CD4-positive, alpha-beta T cell treated with Interleukin-2 at 100 ng/mL for 4 hours (primary cell): ENCODE measurements around the gene ETS1.
"Not testable (repeated sequence)": the region's sequence is repeated elsewhere in the genome, so short reads cannot be mapped to it uniquely, and the experiment has no call there.

Experiments
- DNase-seq: peaks from one replicate; pipeline ENCODE4 v3.0.0-alpha.2; 2020; ENCODE audit warnings: low spot score

The ETS1 gene

DNA sequence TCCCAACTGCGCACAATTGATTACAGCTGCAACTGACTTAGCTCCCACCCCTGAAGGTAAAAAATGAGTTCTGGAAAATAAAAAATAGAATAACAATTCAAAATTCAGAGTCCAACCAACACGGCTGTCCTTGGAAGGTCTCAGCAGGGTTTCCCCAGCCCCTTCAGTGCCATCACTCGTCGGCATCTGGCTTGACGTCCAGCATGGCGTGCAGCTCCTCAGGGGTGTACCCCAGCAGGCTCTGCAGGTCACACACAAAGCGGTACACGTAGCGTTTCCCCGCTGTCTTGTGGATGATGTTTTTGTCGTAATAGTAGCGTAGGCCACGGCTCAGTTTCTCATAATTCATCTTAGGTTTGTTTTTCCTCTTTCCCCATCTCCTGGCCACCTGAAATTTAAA, 125.2 kb downstream of the ETS1 start:
- no peak for DNase-seq

DNA sequence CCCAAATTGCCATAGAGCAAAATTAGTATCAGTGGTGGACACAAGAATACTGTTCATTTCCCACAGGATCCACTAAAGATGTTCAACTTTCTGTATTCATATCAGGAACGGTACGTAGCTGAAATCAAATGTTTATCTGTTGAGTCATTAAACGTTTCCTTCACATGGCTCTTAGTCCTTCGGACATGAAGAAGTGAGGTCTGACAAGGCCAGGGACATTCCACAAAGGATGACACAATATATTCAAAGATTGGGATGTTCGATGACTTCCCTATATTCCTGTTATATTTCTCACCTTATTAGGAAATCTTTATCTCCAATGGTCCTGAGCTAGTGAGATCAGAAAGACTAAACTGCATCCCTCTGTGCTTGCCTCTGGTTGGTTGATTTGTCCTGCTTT, 129.0 kb downstream of the ETS1 start:
- DNase-seq, result no peak

DNA sequence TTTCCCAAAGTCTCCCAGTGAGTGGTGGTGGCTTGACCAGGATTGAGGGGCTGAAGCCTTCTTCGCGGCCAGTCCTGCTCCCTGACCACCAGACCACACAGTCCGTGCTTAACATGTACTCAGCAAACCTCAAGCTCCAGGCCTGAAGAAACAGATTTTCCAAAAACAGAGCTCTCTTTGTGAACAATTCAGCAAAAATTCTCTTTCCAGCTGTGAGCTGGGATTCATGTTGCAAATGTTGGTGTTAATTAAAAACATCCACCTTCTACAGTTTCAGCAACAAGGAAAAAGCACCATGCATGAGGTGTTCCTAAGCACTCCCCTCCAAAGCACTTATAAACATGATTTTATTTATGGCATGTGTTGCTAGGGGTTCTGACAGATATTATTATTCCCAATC, 129.5 kb downstream of the ETS1 start:
- DNase-seq, result no peak

DNA sequence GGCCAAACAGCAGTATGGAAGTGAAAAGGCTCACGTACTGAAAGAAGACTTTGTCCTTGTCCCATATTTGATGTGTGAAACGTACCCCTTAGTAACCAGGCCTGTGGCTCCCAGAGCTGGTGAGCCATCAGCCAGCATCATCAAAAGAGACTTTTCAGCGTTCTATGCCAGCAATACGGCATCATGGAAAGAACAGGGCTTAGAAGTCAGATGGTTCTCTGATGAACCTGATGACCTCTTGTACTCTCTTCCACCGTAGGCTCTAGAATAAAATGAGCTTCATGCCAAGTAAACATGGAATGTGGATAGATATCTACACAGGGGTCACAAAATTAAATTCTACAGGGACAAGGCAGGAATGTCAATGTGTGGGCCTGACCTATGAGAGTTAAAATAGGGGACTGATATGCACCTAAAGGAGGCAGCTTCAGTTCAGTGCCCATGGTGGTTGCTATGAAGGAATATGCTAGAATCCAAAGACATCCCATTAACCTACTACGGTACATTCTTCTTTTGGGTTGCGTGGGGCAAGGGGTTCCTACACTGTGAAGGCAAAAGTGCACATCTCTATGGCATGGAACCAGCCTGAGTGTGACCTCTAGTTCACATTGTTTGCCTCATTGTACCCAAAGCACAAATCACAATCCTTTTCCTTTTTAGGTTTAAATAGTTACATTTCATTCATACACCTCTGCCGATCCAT, 130.6 kb downstream of the ETS1 start:
- no peak for DNase-seq

DNA sequence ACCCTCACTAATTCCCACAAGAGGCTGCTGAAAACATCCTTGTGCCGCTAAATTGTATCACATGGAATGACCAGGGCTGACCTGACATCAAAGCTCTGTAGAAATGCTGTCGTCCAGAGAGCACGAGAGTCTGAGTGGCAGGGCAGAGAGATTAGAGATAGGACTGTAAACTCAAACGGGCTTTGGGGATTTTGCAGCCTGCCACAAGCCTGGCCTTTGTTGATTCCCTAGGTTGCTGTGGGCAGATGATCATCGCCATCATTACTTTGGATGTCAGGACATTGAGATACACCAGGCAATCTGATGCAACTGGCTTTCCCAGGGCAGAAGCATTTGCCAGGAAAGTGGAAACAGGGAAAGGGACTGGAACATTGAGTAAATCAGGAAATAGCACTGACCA, 131.6 kb downstream of the ETS1 start:
- DNase-seq, result no peak

DNA sequence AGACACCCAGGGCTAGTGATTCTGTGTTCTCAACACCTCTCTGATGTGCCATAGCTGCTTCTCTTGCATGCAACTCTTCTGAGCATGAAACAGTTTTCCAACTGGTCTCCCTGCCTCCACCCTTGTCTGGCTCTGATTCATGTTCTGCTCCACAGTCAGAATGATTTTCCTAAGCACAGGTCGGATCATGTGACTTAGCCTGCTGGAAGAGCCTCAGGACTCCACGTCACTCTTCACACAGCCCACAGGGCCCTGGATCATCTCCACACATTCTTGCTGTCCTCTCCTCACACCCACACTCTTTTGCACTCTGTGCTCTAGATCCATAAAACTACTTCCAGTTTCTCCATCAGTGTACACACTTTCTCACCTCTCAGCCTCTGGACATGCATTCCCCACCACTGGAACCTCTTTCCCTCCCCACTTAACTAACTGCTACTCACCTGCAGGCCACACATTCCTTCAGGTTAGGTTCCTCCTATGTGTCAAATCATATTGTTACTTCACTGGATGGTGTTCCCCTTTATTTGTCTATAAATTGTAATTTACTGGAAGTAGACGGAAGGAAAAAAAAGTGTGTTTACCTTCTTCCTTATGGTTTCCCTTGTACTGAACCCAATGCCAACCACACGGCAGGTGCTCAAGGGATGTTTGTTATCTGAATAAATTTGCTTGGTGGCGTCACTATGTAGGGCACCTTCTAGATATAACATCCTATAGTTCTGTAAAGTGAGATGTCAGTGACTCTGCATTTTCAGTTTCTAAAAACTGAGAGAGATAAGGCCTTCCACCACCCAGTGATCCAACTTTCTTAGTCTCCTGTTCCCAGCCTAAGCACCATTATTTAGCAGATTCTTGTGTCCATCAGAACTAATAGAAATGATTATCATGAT, 133.7 kb downstream of the ETS1 start:
- no peak for DNase-seq

DNA sequence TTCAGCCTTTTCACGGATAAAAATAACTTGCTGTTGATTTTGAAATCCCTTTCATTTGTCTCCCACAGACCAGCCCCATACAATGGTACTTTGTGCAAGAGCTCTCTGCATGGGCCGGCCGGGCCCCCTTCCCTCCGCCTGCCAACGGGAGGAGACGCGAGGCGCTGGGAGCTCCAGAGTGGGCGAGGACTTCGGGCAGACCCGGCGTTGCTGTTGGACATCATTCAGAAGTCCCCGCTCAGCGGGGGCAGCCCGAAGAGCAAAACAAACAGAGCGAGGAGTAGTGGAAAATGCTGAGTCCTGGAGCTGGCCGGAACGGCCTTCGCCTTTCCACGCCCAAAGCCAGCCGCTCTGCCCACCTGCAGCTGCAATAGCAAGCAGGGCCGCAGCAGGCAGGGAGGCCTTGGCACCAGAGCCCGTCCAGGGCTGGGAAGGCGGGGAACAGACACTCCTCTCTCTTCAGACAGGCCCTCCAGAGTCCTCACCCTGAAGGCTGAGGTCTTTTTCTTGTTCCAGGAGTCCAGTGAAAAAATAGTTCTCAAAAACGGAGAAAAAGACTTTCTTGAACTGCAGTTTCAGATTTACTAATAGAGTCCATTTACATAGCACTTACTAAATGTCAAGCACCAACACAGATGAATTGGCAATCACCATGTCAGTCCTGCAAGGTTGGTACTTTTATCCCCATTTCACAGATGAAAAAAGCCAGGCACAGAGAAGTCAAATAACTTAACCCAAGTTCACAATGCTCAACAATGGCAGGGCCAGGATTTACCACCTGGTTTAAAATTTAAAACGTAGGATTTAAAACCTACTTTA, 135.5 kb downstream of the ETS1 start:
- DNase-seq, result no peak

DNA sequence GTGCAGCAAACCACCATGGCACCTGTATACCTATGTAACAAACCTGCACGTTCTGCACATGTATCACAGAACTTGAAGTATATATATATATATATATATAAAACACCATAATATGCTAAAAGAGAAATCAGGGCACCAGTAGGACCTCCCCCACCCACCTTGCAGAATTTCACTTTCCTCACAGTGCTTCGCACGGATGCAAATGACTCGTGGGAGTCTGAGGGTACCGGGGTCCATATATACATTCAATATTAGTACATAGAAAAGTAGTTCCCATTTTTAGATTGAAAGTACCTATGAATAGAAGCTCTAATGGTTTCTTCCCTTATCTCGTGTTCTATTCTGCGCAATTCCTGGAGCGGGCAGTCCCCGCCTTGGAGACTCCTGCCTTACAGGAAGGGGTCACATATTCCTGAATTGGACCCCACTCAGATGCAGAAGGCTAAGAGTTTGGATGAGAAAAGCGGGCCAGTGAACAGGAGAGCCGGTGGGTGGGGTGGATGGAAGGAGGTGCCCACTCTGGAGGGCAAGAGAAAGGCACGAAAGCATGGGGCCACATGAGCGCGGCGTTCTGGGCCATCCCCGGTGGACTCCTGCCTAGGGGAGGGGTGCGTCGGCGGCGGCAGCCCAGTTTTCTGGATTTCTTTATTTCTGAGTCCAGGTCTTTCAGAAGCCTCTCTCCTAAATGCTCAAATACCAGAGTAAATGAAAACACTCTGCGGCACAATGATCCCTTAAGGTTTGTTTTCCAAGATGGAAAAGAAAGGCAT, 136.3 kb downstream of the ETS1 start:
- no peak for DNase-seq

DNA sequence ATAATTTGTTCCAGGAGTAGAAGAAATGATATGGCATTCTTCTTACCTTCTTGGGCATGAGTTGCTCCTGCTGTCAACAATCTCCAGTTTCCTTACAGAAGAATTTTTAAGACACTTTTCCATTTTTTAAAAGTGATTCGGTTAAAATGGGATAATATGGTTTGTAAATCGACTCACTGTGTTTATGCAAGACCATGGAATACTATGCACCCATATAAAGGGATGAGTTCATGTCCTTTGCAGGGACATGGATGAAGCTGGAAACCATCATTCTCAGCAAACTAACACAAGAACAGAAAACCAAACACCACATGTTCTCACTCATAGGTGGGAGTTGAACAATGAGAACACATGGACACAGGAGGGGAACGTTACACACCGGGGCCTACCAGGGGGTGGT, 136.9 kb downstream of the ETS1 start:
- not testable (repeated sequence) for DNase-seq

DNA sequence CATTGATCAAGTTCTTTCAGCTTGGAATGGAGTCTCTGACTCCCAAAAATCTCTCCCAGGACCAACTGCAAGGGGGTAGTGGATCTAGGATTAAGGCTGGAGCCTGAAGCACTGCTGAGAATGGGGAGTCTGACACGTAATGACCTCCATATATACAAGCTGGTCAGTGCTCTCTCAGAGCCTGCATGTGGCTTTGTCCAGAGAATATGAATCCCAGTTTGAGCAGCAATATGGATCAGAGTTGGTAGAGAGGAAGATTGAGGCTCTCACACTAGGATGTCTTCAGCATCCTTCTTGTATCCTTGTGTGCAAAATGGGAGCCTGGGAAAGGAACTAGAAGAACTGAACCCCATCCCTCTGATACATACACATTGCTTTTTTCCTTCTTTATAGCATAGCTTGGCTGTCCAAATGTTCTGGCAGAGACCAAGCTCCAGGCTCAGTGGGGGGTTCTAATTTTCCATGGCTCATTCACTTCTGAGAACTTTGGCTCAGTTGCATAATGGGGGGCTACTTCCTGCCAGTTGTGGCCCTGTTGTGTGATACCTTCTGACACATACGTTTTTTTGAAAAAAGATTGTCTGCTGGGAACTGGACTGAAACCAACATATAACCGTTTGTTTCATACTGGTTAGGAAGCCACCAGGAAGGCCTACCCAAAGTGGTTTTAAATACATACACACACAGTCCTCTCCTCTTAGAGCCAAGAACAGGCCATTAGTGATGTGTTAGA, 138.2 kb downstream of the ETS1 start:
- no peak for DNase-seq

DNA sequence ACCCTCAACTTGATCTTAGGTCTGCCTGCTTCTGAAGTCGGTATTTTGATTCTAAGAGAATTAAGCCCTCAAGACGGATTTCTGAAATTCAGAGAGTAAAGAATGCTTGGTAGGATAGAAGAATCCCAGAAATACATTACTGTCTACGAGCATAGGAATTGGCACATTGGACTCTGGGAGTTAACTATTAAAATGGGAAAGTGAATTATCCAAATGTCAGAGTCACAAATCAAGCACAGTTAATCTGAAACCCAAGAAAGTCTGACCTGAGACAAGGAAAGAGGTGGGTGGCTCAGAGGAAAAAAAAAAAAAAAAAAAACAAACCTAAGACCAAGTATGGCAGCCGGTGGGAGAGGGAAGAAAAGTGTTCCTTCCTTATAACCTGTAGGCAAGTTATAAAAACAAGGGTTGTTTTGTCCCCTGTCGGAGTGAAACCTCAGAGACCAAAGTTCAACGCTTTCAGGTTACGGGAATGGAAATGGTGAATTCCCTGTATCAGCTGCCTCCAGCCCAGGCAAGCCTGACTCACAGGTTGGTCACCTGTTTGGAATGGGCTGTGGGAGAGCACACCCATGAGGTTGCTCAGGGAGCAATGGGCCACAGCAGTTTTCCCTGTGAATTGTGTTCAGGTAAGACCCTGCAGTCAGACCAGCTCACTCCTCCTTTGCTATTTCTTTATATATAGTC, 139.0 kb downstream of the ETS1 start:
- no peak for DNase-seq

DNA sequence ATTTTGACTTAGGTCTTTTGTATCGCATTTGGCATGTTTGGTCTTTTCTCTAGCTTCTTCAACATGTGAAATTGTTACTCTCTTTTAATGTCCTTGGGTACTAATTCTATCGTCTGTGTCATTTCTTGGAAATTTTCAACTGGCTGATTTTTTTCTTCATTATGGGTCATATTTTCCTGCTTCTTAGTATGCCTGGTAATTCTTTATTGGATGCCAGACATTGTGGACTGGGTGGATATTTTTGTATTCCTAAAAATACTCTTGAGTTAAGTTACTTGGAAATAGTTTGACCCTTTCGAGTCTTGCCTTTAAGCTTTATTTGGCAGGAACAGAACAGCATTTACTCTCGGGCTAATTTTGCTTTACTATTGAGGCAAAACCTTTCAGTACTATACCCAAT, 140.1 kb downstream of the ETS1 start:
- no peak for DNase-seq

DNA sequence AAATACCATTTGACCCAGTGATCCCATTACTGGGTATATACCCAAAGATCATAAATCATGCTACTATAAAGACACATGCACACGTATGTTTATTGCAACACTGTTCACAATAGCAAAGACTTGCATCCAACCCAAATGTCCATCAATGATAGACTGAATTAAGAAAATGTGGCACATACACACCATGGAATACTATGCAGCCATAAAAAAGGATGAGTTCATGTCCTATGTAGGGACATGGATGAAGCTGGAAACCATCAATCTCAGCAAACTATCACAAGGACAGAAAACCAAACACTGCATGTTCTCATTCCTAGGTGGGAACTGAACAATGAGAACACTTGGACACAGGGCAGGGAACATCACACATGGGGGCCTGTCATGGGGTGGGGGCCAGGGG, 141.4 kb downstream of the ETS1 start:
- not testable (repeated sequence) for DNase-seq

DNA sequence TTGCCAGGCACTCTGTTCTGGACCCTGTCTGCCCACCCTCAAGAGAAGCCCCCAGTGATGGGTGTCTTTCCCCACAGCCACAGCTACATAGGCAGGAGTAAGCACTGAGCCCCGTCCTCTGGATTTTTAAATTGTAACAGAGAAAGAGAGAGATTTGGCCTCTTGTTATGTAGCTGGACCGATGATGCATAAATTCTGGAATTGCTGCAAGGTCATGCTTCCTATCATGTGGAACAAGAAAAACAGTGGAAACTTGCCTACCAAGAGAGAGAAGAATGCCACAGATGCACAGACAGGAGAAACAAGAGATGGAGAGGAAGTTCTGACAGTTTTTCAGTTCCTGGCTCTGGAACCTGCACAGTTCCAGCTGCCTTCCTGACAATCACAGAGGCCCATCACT, 150.2 kb downstream of the ETS1 start:
- DNase-seq, result no peak

DNA sequence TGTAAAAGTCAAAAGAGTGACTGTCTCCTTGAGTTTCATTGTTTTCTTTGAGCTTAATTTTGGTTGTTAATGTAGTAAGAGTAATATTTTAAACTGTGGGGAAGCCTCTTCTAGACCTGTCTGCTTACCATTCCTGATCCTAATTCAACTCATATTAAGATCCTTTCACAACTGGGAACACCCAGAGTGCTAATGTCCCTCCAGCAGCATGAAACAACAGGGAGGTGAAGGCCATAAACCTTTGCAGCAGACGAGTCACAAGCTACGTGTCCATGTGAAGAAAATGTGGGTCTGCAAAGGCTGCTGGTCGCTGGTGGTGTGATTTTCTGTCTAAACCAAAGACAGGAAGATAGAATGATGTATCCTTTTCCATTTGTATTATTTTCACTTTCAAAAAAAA, 152.5 kb downstream of the ETS1 start:
- DNase-seq, result no peak

DNA sequence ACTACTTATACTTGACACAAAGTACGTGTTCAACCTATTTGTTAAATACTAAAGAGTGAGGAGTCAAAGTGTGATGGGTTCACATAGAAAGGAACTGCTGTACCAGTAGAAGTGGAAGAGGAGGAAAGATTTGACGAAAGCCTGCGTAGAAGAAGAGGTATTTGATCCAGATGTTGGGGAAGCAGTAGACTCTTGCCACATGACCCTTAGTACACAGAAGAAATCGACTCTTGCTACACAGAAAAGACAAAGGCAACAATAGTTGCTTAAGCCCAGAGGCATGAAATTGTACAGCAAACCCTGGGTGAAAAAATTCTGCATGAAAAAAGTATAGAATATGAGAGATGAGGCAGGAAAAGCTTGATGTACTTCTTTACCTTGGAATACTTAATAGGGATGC, 152.9 kb downstream of the ETS1 start:
- DNase-seq, result no peak

DNA sequence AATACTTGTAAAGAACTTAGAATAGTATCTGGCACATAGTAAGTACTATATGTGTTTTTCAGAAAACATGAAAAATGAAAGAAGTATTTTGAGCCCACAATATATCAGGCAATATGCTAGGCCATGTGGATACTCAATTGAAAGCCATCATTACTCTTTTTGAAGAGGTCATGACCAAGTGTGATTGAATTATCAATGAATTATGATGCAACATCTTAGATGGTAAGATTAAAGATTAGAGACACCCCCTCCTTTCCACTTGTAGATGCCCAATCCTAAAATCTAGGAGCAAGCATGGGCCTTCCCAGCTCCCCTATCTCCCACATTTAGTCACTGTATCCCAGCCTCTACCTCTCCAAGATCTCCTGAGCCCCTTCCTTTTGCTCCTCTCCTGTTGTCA, 154.4 kb downstream of the ETS1 start:
- no peak for DNase-seq

DNA sequence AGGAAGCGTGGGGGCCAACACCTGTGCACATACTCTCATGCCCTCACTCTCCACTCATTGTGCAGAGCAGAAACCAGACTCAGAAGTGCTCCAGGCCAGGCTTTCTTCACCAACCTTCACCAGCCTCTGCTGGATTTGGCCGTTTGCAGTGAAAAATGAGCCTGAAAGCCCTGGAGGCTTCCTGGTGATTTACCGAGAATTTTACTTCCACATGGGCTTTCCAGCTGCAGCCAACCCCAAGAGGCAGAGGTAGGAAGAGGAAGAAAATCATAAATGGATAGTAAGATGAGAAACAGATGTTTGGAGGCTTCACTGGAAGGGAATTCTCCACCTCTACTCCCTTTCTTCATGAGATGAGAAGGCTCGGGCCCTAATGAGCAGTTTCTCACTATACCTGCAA, 155.4 kb downstream of the ETS1 start:
- no peak for DNase-seq

DNA sequence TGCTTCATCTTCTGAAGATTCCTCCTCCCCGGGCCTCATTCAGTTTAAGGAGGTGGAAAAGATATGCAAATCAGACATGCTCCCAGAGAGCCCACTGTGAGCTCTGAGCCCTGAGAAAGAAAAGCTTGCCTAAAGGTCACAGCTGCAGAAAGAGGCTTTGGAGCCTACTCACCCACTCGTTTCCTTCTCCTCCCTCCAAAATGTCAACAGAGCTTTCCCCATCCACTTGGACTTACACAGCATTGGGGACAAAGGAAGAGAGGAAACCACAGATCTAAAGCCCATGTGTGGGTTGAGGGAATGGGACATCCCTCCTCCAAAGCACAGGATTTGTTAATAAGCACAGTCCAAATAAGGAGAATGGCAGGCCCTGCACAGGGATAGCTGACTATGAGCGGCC, 158.4 kb downstream of the ETS1 start:
- no peak for DNase-seq

DNA sequence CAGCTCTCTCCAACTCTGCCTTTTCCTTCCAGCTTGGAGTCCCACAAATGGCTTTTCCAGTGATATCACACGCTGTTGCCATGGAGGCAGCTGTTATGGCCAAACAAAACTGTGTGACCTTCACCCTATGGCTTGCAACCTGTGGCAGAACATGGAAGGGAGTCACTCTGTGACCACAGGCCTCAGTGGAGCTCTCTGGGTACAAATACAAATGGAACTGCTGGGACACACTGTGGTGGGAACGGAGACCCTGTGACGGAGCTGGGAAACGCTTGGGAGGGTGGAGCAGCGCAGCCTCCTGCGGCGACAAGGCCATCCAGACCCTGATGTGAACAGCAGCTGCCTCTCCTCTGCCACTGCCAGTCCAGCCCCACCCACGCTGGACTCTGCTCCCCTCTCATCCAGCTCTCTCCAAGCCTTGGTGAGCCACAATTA, 162.5 kb downstream of the ETS1 start:
- DNase-seq, result no peak

DNA sequence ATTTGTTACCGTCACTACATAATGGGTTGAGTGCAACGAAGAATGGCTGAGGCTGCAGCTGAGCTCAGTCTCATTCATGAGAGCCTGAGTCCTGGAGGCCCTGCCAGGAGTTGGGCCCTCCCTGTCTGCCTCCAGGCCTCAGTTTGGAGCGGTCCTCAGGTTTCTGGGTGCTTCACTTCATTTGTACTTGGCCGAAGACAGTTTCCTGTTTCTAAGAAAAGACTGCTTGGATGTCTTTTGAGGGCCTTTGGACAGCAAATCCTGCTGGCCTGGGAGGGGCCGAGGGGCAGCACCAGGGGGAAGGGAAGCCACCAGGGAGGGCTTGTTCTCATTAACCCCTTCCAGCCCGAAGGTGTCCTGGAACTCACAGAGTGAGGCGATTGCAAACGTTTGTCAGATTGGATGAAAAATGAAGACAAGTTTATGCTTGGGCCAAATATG, 163.1 kb downstream of the ETS1 start:
- no peak for DNase-seq
